Activated T-cell treated with anti-CD3 and anti-CD28 coated beads, Interleukin-2, amount 50 U/mL, for 24 hours (primary cell): ENCODE measurements around the gene TCEANC2.

Source experiments
- DNase-seq: peaks from one replicate; pipeline ENCODE4 v3.0.0-alpha.2; 2020
- H3K27ac Mint-ChIP-seq: 2 replicates; pipeline ENCODE4 v1.8.0; 2020; ENCODE audit warnings: mild to moderate bottlenecking, mixed read lengths
- H3K27me3 Mint-ChIP-seq: 2 replicates; pipeline ENCODE4 v1.8.0; 2020; ENCODE audit warnings: mixed read lengths
- H3K36me3 Mint-ChIP-seq: 2 replicates; pipeline ENCODE4 v1.8.0; 2020; ENCODE audit warnings: low read depth, mixed read lengths
- H3K4me1 Mint-ChIP-seq: 2 replicates; pipeline ENCODE4 v1.8.0; 2020; ENCODE audit warnings: low read depth, mixed read lengths
- H3K4me3 Mint-ChIP-seq: 2 replicates; pipeline ENCODE4 v1.8.0; 2020; ENCODE audit warnings: mild to moderate bottlenecking, moderate library complexity, mixed read lengths
- H3K9me3 Mint-ChIP-seq: 2 replicates; pipeline ENCODE4 v1.8.0; 2020; ENCODE audit warnings: mixed read lengths

Gene TCEANC2

DNA sequence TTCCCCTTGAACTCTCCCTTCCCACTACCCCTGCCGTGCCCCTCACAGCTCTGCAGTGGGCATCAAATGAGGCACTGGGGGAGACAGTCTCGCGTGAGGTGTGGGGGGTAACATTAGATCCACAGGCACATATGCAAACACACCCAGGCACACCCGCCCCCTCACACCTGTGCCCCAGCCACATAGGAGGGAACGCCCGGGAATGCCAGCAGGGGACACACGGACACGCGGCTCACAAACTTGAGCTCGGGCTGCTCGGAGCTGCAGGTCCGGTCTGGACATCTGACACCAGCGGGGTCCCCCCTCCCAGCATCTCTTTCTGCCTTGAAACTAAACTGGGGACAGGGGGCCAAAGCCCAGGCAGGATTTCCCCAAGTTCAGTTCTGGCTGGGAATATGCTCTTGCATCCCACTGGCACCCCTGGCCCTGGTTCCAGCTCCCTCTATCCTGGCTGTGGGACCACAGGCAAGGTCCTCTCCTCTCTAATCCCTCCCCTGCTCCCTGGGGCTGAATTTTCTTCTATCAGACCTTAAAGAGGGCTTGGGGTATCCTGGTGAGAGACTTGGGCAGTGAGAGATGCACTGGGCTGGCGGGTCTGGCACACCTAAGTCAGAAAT, 68.8 kb downstream of the TCEANC2 start:
- H3K4me3 Mint-ChIP-seq: no peak overlapping the region
- peaks cover 8% of the 10 kb centered on the region for H3K27me3 Mint-ChIP-seq
- no peaks in the 10 kb centered on the region for H3K9me3 Mint-ChIP-seq
- H3K4me1 Mint-ChIP-seq: peaks cover 8% of the 10 kb centered on the region
- H3K36me3 Mint-ChIP-seq: no peaks in the 10 kb centered on the region
- no peak overlapping the region for H3K27ac Mint-ChIP-seq
- DNase-seq: no peak

DNA sequence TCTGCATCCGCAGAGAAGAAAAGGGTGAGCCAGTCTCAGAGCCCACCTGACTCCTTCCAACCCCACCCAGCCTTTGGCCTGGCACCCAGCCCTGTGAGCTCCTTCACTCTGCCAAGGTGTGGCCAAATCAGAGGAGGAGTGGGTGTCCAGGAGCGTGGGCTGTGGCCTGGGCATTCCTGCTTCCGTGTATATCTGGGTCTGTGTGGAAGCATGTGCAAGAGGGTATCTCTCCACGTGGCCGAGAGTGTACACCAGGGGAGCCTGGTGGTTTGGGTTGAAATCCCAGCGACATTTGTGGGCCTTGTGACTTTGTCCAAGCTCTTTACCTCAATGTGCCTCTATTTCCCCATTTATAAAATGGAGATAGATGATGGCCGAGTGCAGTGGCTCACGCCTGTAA, 69.6 kb downstream of the TCEANC2 start:
- Mint-ChIP-seq H3K4me1 (peaks cover 8% of the 10 kb centered on the region), H3K27me3 (peaks cover 8% of the 10 kb centered on the region)

DNA sequence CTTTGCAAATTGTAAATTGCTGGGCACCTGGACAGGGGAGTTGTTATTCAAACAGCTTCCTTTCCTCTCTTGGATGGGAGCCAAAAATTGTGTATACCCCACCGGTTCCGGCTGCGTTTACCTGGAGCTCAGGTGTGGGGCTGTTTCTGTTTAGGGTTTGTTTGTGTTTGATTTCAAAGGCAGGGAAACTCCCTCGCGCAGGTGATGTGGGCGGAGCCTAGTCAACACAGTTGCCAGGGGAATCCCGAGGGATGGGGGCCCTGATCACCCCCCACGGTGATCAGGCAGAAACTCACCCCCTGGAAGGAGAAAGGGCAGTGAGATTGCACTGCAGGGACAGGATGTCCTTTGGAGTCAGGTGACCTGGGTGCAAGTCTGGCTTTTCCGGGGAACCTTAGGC, 71.1 kb downstream of the TCEANC2 start:
- no peak for DNase-seq
- Mint-ChIP-seq H3K27ac (no peak overlapping the region), H3K36me3 (no peaks in the 10 kb centered on the region), H3K4me3 (no peak overlapping the region), H3K27me3 (peaks cover 8% of the 10 kb centered on the region), H3K4me1 (peaks cover 8% of the 10 kb centered on the region), H3K9me3 (no peaks in the 10 kb centered on the region)

More for the DNA sequence above, 69.6 kb downstream of the TCEANC2 start:
- H3K9me3 Mint-ChIP-seq: no peaks in the 10 kb centered on the region
- no peaks in the 10 kb centered on the region for H3K36me3 Mint-ChIP-seq
- H3K4me3 Mint-ChIP-seq: no peak overlapping the region
- DNase-seq: no peak
- no peak overlapping the region for H3K27ac Mint-ChIP-seq

DNA sequence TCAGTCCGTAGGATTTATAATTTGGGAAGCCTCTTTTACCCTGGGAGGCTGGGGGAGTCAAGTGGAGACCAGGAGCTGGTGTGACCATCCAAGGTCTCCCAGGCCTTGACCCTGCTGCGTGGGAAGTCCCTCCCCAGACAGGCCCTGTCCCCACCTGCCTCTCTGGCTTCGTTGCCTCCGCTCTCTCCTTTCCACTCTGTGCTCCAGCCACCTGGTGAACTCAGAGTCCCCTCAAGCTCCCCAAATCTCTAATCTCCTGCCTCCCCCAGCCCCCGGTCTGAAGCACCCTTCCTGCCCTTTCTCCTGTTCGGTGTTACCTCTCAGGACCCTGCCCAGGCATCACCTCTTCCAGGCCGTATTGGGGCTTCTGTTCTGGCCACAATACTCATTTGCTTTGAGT, 71.5 kb downstream of the TCEANC2 start:
- DNase-seq: no peak
- Mint-ChIP-seq H3K9me3 (no peaks in the 10 kb centered on the region), H3K36me3 (no peaks in the 10 kb centered on the region), H3K4me1 (peaks cover 8% of the 10 kb centered on the region), H3K27ac (no peak overlapping the region), H3K4me3 (no peak overlapping the region), H3K27me3 (peaks cover 8% of the 10 kb centered on the region)

DNA sequence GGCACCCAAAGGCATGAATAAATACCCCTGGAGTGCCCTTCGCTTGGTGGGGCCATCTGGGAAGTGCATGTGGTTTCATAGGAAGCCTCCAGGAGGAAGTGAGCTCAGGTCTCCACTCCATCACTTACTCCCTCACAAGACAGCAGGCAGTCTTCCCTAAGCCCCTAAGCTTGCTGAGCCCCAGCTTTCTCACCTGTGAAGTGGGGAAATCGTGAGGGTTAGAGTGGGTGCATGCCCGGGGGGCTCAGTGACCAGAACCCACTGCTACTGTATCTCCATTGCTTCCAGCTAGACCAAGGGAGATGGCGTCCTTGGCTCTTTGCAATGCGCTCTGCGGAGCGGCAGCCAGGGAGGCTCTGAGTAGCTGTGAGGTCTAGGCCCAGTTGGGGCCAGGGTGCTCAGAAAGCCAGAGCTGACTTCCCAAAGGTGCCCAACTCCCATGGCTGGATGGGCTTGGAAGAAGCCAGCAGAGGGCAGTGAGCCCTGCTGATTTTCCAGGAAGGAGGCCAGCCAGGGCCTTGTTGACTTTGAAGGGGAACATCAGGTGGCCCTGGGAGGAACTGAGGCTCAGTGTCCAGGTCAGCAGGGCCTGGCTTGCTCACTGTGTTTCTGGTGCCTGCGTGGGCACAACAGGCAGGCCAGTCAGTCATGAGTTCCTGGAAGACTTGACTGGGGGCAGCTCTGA, 72.1 kb downstream of the TCEANC2 start:
- Mint-ChIP-seq H3K36me3 (no peaks in the 10 kb centered on the region), H3K27me3 (peaks cover 8% of the 10 kb centered on the region), H3K4me1 (peaks cover 8% of the 10 kb centered on the region), H3K4me3 (no peak overlapping the region), H3K27ac (no peak overlapping the region), H3K9me3 (no peaks in the 10 kb centered on the region)
- no peak for DNase-seq

DNA sequence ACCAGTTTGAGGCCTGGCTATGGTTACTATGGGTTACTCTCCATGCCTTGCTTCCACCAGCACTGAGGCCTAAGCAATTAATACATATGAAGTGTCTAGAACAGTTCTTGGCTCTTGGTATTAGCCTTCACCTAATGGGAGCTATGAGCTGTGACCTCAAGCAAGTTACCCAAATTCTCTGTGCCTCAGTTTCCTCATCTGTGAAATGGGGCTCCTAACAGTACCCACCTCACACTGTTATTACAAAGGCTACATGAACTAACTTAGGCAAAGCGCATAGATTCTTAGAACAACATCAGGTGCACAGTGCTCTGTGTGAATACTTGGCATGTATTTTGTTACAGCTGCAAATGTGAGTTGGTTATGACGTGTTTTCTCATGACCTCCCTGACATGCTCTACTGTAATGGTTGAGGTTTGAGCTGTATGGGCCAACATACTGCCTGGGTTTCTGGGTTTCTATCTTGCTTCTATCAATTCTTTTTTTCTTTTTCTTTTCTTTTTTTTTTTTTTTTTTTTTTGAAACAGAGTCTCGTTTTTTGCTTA, 72.9 kb downstream of the TCEANC2 start:
- H3K9me3 Mint-ChIP-seq: no peaks in the 10 kb centered on the region
- H3K4me3 Mint-ChIP-seq: no peak overlapping the region
- no peaks in the 10 kb centered on the region for H3K36me3 Mint-ChIP-seq
- DNase-seq: no peak
- peaks cover 7% of the 10 kb centered on the region for H3K27me3 Mint-ChIP-seq
- H3K27ac Mint-ChIP-seq: no peak overlapping the region
- H3K4me1 Mint-ChIP-seq: peaks cover 7% of the 10 kb centered on the region

DNA sequence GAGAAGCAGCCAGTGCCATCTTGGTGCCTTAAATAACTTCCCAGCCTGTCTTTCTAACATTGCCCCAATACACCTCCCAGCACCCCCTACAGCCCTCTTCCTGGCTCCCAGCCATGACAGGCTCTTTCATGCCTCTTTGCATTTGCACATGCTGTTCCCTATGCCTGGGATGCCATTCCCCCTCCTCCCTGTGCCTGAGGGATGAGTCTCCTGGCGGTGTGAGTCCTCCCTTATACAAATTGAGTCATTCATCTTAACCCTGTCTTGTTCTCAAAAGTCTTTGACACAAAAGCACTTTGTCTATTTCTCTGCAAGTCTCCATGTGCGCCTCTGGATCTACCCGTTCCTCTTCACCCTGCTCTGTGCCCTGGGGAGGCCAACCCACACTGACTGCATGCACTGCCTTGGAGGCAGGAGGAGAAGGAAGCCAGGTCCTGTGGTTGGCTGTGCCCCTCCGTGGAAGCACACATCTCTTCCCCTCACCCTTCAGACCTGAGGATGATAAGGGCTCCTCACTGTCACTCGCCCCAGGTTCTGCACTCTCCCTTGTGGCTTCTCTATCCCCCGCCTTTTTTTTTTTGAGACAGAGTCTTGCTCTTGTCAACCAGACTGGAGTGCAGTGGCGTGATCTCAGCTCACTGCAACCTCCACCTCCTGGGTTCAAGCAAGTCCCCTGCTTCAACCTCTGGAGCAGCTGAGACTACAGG, 74.3 kb downstream of the TCEANC2 start:
- H3K4me3 Mint-ChIP-seq: no peak overlapping the region

DNA sequence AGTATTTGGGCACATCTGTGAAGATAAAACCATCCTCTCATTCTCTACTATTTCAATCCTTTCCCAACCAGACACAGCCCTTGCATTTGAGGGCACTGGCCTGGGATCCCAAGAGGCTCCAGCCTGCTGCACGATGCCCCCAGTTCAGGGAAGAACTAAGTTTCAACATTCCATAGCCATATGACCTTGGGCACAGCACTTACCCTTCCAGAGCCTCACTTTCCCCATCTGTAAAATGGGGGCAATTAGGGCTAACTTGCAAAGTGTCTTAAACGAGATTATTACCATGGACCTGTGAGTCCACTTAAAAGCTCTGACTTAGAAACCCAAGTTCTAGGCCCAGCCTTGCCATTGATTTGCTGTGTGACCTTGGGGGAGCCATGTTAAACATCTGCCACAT, 76.5 kb downstream of the TCEANC2 start:
- no peaks in the 10 kb centered on the region for H3K27me3 Mint-ChIP-seq
- no peaks in the 10 kb centered on the region for H3K9me3 Mint-ChIP-seq
- no peaks in the 10 kb centered on the region for H3K4me1 Mint-ChIP-seq
- no peak overlapping the region for H3K27ac Mint-ChIP-seq
- H3K4me3 Mint-ChIP-seq: no peak overlapping the region
- DNase-seq: no peak
- no peaks in the 10 kb centered on the region for H3K36me3 Mint-ChIP-seq

More for the DNA sequence above, 74.3 kb downstream of the TCEANC2 start:
- DNase-seq: no peak
- H3K36me3 Mint-ChIP-seq: no peaks in the 10 kb centered on the region
- no peaks in the 10 kb centered on the region for H3K27me3 Mint-ChIP-seq
- no peaks in the 10 kb centered on the region for H3K9me3 Mint-ChIP-seq
- no peak overlapping the region for H3K27ac Mint-ChIP-seq
- H3K4me1 Mint-ChIP-seq: no peaks in the 10 kb centered on the region

DNA sequence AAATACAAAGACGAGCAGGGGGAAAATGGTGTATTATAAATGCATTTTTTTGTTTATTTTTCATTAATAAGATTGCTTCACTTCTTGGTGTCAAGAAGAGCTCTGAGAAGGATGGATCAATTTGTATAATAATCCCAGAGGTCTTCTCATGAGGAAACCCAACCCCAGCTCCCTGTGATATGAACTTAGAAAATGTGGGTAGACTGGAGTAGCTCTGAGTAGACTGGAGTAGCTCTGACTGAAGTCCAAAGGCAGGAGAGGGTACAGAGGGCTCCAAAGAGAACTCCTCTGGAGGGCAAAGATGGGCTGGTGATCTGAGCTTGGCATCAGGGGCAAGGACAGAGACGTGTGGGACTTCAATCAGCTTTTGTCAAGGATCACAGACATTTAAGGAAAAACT, 78.0 kb downstream of the TCEANC2 start:
- no peak overlapping the region for H3K4me3 Mint-ChIP-seq
- H3K27me3 Mint-ChIP-seq: no peaks in the 10 kb centered on the region
- H3K9me3 Mint-ChIP-seq: no peaks in the 10 kb centered on the region
- no peaks in the 10 kb centered on the region for H3K4me1 Mint-ChIP-seq
- H3K27ac Mint-ChIP-seq: no peak overlapping the region
- no peak for DNase-seq
- H3K36me3 Mint-ChIP-seq: no peaks in the 10 kb centered on the region

DNA sequence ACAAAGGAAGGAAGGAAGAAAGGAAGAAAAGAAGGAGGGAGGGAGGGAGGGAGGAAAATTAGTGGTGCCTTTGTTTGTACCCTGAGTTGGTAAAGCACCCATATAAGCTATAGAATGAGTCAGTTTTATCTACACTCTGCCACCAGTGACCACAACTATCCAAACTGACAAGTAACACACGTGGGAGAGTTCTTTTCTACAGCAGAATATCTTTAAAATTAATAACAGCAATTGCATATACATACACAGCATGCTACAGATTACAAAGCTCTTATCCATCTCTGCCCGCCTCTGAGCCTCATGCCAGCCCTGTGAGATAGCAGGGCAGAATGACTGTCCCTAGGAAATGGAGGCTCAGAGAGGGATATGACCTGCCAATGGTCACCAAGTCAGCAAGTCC, 79.1 kb downstream of the TCEANC2 start:
- Mint-ChIP-seq H3K27me3 (no peaks in the 10 kb centered on the region), H3K9me3 (no peaks in the 10 kb centered on the region), H3K36me3 (no peaks in the 10 kb centered on the region), H3K27ac (no peak overlapping the region), H3K4me1 (no peaks in the 10 kb centered on the region), H3K4me3 (no peak overlapping the region)
- no peak for DNase-seq

DNA sequence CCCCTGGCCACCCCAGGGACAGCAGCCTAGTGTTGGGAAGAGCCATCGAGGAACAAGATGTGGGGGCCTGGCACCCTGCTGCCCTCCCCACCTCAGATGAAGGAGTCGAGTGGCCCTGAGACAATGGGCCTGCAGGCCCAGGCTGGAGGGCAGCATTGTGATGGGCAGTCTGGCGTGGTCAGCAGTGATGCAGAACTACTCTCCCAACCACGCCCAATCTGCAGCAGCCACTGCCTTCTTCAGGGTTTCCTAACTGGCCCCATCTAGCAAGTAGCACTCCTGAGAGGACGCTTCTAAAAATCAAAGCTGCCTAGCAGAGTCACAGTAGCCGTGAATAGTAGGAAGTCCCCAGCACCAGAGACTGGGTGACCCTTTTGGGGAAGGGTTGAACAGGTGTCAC, 80.9 kb downstream of the TCEANC2 start:
- no peak for DNase-seq
- Mint-ChIP-seq H3K36me3 (no peaks in the 10 kb centered on the region), H3K9me3 (no peaks in the 10 kb centered on the region), H3K4me1 (no peaks in the 10 kb centered on the region), H3K27ac (no peak overlapping the region), H3K27me3 (no peaks in the 10 kb centered on the region), H3K4me3 (no peak overlapping the region)

DNA sequence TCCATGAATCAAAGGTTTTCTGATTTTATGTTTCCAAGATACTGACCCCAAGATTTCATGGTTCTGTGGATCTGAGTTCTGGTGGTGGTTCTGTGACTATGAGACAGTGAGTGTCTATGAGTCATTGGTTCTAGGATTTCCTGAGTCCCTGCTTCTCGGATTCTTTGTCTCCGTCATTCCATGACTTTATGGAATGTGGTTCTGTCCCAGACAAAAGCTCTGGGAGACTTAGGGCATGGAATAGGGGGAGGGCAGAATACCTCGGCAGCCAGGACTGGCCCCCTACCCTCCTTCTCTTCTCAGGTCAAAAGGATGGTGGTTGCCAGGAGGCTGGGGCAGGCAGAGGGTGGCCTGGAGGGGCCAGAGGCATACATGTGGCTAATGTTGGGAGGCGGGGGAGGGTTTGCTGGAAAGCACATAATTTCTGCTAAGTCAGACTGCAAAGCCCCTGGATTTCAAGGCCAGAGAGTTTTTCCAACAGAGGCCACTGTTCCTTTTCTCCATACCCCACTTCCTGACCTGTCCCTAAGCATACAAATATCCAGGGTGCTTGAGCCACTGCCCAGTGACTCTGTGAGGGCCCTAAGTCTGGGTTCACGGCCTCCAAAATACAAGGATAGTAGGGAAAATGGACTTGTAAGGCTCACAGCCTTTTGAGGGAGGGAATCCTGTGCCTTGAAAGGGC, 82.2 kb downstream of the TCEANC2 start:
- Mint-ChIP-seq H3K4me3 (no peak overlapping the region), H3K36me3 (no peaks in the 10 kb centered on the region), H3K4me1 (no peaks in the 10 kb centered on the region), H3K27ac (no peak overlapping the region), H3K9me3 (no peaks in the 10 kb centered on the region), H3K27me3 (no peaks in the 10 kb centered on the region)
- no peak for DNase-seq

DNA sequence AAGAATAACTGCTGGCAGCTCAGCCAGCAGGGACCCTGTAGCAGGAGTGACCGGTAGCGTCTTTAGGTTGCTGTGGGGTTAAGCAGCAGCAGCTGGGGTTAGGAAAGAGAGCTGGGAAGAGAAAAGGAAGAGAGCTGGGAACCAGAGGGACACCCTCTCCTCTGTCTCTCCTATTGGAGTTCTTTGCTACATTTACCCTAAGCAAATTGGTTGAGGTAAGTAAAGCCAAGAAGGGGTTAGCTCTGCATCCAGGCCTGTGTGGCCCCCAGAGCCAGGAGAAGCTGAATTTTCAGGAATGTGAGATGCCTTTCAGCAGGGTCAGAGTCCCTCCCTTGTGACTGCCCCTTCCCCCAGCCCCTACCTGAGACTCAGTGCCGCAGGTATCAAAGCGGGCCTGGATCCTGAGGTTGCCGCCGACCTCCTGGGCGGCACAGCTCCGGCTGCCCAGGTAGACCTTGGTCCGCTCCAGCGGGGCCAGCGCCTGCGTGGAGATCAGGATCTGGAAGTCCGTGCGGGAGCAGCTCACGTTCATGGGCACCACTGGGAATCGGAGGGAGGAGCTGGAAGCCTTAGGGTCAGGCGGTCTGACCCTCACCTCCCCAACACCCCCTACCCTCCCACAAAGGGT, 83.0 kb downstream of the TCEANC2 start:
- no peaks in the 10 kb centered on the region for H3K27me3 Mint-ChIP-seq
- no peak for DNase-seq
- no peak overlapping the region for H3K4me3 Mint-ChIP-seq
- H3K4me1 Mint-ChIP-seq: no peaks in the 10 kb centered on the region
- H3K9me3 Mint-ChIP-seq: no peaks in the 10 kb centered on the region
- no peaks in the 10 kb centered on the region for H3K36me3 Mint-ChIP-seq
- H3K27ac Mint-ChIP-seq: no peak overlapping the region

DNA sequence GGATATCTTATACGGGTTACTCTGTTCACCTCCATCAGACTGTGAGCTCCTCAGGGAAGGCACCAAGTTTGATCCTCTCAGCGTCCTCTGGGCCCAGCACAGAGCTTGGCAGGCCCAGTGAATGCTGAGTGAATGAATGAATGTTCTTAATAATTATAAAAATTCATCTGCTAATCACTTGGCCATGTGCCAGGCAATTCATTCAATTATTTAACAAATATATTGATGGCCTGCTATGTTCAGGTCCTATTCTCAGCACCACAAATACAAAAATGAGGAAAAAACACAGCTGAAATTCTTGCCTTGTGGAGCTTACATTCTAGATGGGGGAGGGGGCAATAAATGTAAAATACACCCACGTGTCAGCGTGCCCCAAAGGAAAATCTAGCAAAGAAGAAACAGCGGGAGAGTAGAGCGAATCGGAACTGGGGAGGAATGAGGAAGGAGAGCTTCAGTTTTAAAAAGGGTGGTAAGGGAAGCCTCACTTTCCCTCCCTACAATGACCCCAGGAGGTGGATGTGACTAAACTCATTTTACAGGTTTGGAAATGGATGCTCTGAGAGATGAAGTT, 83.6 kb downstream of the TCEANC2 start:
- DNase-seq: no peak
- H3K27me3 Mint-ChIP-seq: no peaks in the 10 kb centered on the region
- no peak overlapping the region for H3K4me3 Mint-ChIP-seq
- H3K27ac Mint-ChIP-seq: no peak overlapping the region
- no peaks in the 10 kb centered on the region for H3K36me3 Mint-ChIP-seq
- H3K4me1 Mint-ChIP-seq: no peaks in the 10 kb centered on the region
- H3K9me3 Mint-ChIP-seq: no peaks in the 10 kb centered on the region
